AG04449 (cell line): Measurements from ENCODE around the gene ECHDC3.
"Not testable (repeated sequence)": the region's sequence is repeated elsewhere in the genome, so short reads cannot be mapped to it uniquely, and the experiment has no call there.

Source experiments
- CTCF ChIA-PET: fragments of 350-600 bp; formaldehyde crosslinking; extraction: SDS; loops from one replicate; lab custom pipeline; 2021; ENCODE audit warnings: antibody characterized with exemption; lab: Yijun Ruan, JAX
- POLR2A ChIA-PET: fragments of 400-600, 350-600 bp; formaldehyde crosslinking; extraction: SDS; loops from one replicate; lab custom pipeline; 2020; ENCODE audit warnings: antibody characterized with exemption, inconsistent platforms; lab: Yijun Ruan, JAX
- DNase-seq: peaks from one replicate; pipeline ENCODE4 v3.0.0-alpha.2; 2010; ENCODE audit warnings: low read depth, low spot score
- H3K4me3 ChIP-seq: 2 replicates; pipeline ENCODE4 v1.5.1; 2011; ENCODE audit warnings: low read depth, mild to moderate bottlenecking, control low read depth, low read length
- CTCF ChIP-seq: IDR thresholded peaks from one replicate; pipeline ENCODE4 v1.5.1; 2011; ENCODE audit warnings: mild to moderate bottlenecking, moderate library complexity, low read length, control low read depth, inconsistent platforms; ENCODE audit not compliant: insufficient read depth; ENCODE audit errors: missing control alignments

The ECHDC3 gene

GRCh38 chr10:11730779-11731178, 11.4 kb upstream of the ECHDC3 start:
- ChIA-PET CTCF (interaction anchor here (1.3 to 4.0 kb wide), 3 partner anchors 27 to 215 kb away, joined by 11 to 16 read pairs (median 11); no protein-coding TSS in a partner anchor), POLR2A (no interaction called here)
- no peak for TF ChIP-seq CTCF
- no peak overlapping the region for H3K4me3 ChIP-seq
- no peak for DNase-seq

- CTCF ChIA-PET, DNase-seq, H3K4me3 ChIP-seq: not testable (repeated sequence)
- POLR2A ChIA-PET, result interaction anchor here (0.6 kb wide), 1 partner anchor 151 kb away, joined by 3 read pairs; no protein-coding TSS in a partner anchor
Observed at GRCh38 chr10:11736767-11737166, 5.4 kb upstream of the ECHDC3 start.

GRCh38 chr10:11737258-11738032, 4.7 kb upstream of the ECHDC3 start:
- DNase-seq, CTCF ChIA-PET, H3K4me3 ChIP-seq: not testable (repeated sequence)
- POLR2A ChIA-PET, result interaction anchor here (0.6 kb wide), 1 partner anchor 152 kb away, joined by 3 read pairs; no protein-coding TSS in a partner anchor

- no peak for TF ChIP-seq CTCF
- no peak overlapping the region for H3K4me3 ChIP-seq
- CTCF ChIA-PET, result interaction anchor here (1.5 kb wide), 1 partner anchor 13 kb away, joined by 4 read pairs; no protein-coding TSS in a partner anchor
- POLR2A ChIA-PET, result no interaction called here
- no peak for DNase-seq
Observed at GRCh38 chr10:11740907-11741306, 1.3 kb upstream of the ECHDC3 start.

- no peak for DNase-seq
- ChIA-PET CTCF (interaction anchor here (1.5 kb wide), 1 partner anchor 13 kb away, joined by 4 read pairs; no protein-coding TSS in a partner anchor), POLR2A (no interaction called here)
- no peak overlapping the region for H3K4me3 ChIP-seq
- TF ChIP-seq CTCF, result no peak
Observed at GRCh38 chr10:11741608-11742007, 574 bp upstream of the ECHDC3 start.

GRCh38 chr10:11742779-11743298, 657 bp downstream of the ECHDC3 start:
- ChIA-PET CTCF (interaction anchor here (0.9 to 1.5 kb wide), 2 partner anchors 15 to 229 kb away, joined by 3 to 7 read pairs; no protein-coding TSS in a partner anchor), POLR2A (no interaction called here)
- no peak for DNase-seq
- H3K4me3 ChIP-seq, result no peak overlapping the region
- no peak for TF ChIP-seq CTCF
